GM23248 (cell line): Measurements from ENCODE around the gene PAK1. TPM values are rescaled to one million over a fixed set of nuclear protein-coding genes. Genes with fewer than 3 reads are reported as not detected.
A peak's percentile ranks its signal among the peaks of the same experiment; 100 is the strongest.
"Not testable (repeated sequence)": the region's sequence is repeated elsewhere in the genome, so short reads cannot be mapped to it uniquely, and the experiment has no call there.

Experiments
- DNase-seq: peaks from one replicate; pipeline ENCODE4 v3.0.0-alpha.2; 2015
- H2AFZ ChIP-seq: fragments of 200-600 bp; sonication (generic); 2 replicates; pipeline ENCODE4 v1.6.1; 2016; ENCODE audit warnings: antibody characterized with exemption
- H3F3A ChIP-seq: fragments of 200-600 bp; sonication (generic); 2 replicates; pipeline ENCODE4 v1.6.1; 2016; ENCODE audit warnings: mild to moderate bottlenecking, antibody characterized with exemption, mixed run types; ENCODE audit not compliant: insufficient read depth
- H3K27ac ChIP-seq: fragments of 200-600 bp; sonication (generic); 2 replicates; pipeline ENCODE4 v1.5.1; 2016; ENCODE audit warnings: mild to moderate bottlenecking
- H3K27me3 ChIP-seq: fragments of 200-600 bp; sonication (generic); replicated peaks from 2 replicates; pipeline ENCODE4 v1.6.1; 2016; ENCODE audit warnings: mild to moderate bottlenecking; ENCODE audit not compliant: insufficient read depth
- H3K36me3 ChIP-seq: fragments of 200-600 bp; sonication (generic); 2 replicates; pipeline ENCODE4 v1.6.1; 2016; ENCODE audit warnings: low read depth, mild to moderate bottlenecking
- H3K4me1 ChIP-seq: fragments of 200-600 bp; sonication (generic); 2 replicates; pipeline ENCODE4 v1.6.1; 2016; ENCODE audit warnings: mild to moderate bottlenecking; ENCODE audit not compliant: insufficient read depth
- H3K4me2 ChIP-seq: fragments of 200-600 bp; sonication (generic); one replicate; pipeline ENCODE4 v1.6.1; 2016; ENCODE audit warnings: mild to moderate bottlenecking; ENCODE audit not compliant: unreplicated experiment
- H3K4me3 ChIP-seq: fragments of 200-600 bp; sonication (generic); 2 replicates; pipeline ENCODE4 v1.5.1; 2016; ENCODE audit warnings: mild to moderate bottlenecking
- H3K79me2 ChIP-seq: fragments of 200-600 bp; sonication (generic); 2 replicates; pipeline ENCODE4 v1.6.1; 2016; ENCODE audit warnings: mild to moderate bottlenecking; ENCODE audit not compliant: insufficient read depth
- H3K9ac ChIP-seq: fragments of 200-600 bp; sonication (generic); 2 replicates; pipeline ENCODE4 v1.6.1; 2016; ENCODE audit warnings: mild to moderate bottlenecking
- H3K9me2 ChIP-seq: fragments of 200-600 bp; sonication (generic); 2 replicates; pipeline ENCODE4 v1.6.1; 2016; ENCODE audit warnings: mixed run types, mild to moderate bottlenecking, moderate library complexity; ENCODE audit not compliant: insufficient read depth
- H3K9me3 ChIP-seq: fragments of 200-600 bp; sonication (generic); one replicate; pipeline ENCODE4 v1.6.1; 2017; ENCODE audit warnings: low read depth
- H4K20me1 ChIP-seq: fragments of 200-600 bp; sonication (generic); 2 replicates; pipeline ENCODE4 v1.6.0; 2016; ENCODE audit not compliant: insufficient read depth
- EZH2 ChIP-seq: fragments of 200-600 bp; sonication (generic); IDR thresholded peaks from 2 replicates; pipeline ENCODE4 v1.6.1; 2018; ENCODE audit warnings: antibody characterized with exemption, mild to moderate bottlenecking; ENCODE audit not compliant: insufficient read depth, poor library complexity, severe bottlenecking
- EZH2phosphoT487 ChIP-seq: fragments of 200-600 bp; sonication (generic); IDR thresholded peaks from 2 replicates; pipeline ENCODE4 v1.6.1; 2018; ENCODE audit warnings: antibody characterized with exemption, moderate library complexity, mild to moderate bottlenecking, low read depth; ENCODE audit not compliant: insufficient read depth
- WGBS, 2 experiments: methylation state at CpG; one replicate each; pipeline ENCODE4 v1.1.6; 2015 to 2017; ENCODE audit warnings: low lambda C conversion rate in 2 of 2, low coverage in 1 of 2; ENCODE audit errors: missing lambda C conversion rate in 2 of 2; 5-methylcytosine and 5-hydroxymethylcytosine counted together
- in situ Hi-C: fragments of 300-500 bp; cut with MboI; formaldehyde crosslinking; loops from 2 replicates; pipeline ENCODE4 v1.15.0; 2020
- polyA plus RNA-seq: library from polyadenylated mRNA; unstranded; fragments of >200 nt; fragmentation: Nextera tagmentation; extraction: Ambion mirVana; gene quantifications from 2 replicates; pipeline ENCODE4 v1.2.1, GENCODE V29; 2016
- total RNA-seq: library from RNA; depleted of rRNA; stranded (reverse); fragments of >200 nt; shearing (Covaris generic); gene quantifications from 2 replicates; pipeline ENCODE4 v1.2.3, GENCODE V29; 2014

The PAK1 gene
- total and polyA plus RNA-seq, 2 experiments from 2014 or later = 20.3 to 23.8 TPM

- no peak overlapping the region for H3K9ac ChIP-seq
- no peaks in the 10 kb centered on the region for H3K79me2 ChIP-seq
- H2AFZ ChIP-seq = no peak overlapping the region
- H3K36me3 ChIP-seq = no peaks in the 10 kb centered on the region
- in situ Hi-C loops = no loop called here
- H3F3A ChIP-seq = no peaks in the 10 kb centered on the region
- no peak overlapping the region for H3K4me3 ChIP-seq
- TF ChIP-seq EZH2 = no peak
- no peak for TF ChIP-seq EZH2phosphoT487
- no peaks in the 10 kb centered on the region for H4K20me1 ChIP-seq
- peak; percentile 30 for DNase-seq
- no peaks in the 10 kb centered on the region for H3K9me3 ChIP-seq
- H3K27me3 ChIP-seq = peaks cover 4% of the 10 kb centered on the region; the same call in 1 of the 2 replicates
- no peaks in the 10 kb centered on the region for H3K9me2 ChIP-seq
- WGBS, 2 experiments = 47 to 62% methylated on average over 1 of the region's 1 CpG
- no peak overlapping the region for H3K4me2 ChIP-seq
- H3K27ac ChIP-seq = no peak overlapping the region
- H3K4me1 ChIP-seq = peaks cover 5% of the 10 kb centered on the region
These were observed 23.5 kb upstream of the PAK1 start for GRCh38 chr11:77497368-77497767.

GRCh38 chr11:77495526-77495925 is 21.6 kb upstream of the PAK1 start:
- H3K9ac ChIP-seq = no peak overlapping the region
- H2AFZ ChIP-seq = no peak overlapping the region
- no peaks in the 10 kb centered on the region for H3K79me2 ChIP-seq
- peaks cover 4% of the 10 kb centered on the region; the same call in 1 of the 2 replicates for H3K27me3 ChIP-seq
- H3K4me3 ChIP-seq = no peak overlapping the region
- no peak overlapping the region for H3K27ac ChIP-seq
- in situ Hi-C loops = no loop called here
- DNase-seq = no peak
- no peaks in the 10 kb centered on the region for H3F3A ChIP-seq
- no peaks in the 10 kb centered on the region for H3K4me1 ChIP-seq
- H3K9me2 ChIP-seq = no peaks in the 10 kb centered on the region
- H3K4me2 ChIP-seq = no peak overlapping the region
- no peak for TF ChIP-seq EZH2
- no peak for TF ChIP-seq EZH2phosphoT487
- H3K36me3 ChIP-seq = no peaks in the 10 kb centered on the region
- 43% methylated on average over 1 of the region's 1 CpG for WGBS, 2 experiments
- H4K20me1 ChIP-seq = no peaks in the 10 kb centered on the region
- no peaks in the 10 kb centered on the region for H3K9me3 ChIP-seq

- H3K79me2 ChIP-seq, H3K9me2 ChIP-seq, H3K4me1 ChIP-seq, H3K4me3 ChIP-seq, H3K27ac ChIP-seq, H2AFZ ChIP-seq, H3K9ac ChIP-seq, H4K20me1 ChIP-seq, in situ Hi-C loops, H3K4me2 ChIP-seq, DNase-seq, H3K36me3 ChIP-seq, H3K9me3 ChIP-seq, H3K27me3 ChIP-seq, H3F3A ChIP-seq: not testable (repeated sequence)
- WGBS, 2 experiments = 82 to 100% methylated on average over 3 to 22 of the region's 28 CpGs
These were observed 16.1 kb upstream of the PAK1 start for GRCh38 chr11:77490035-77490434.

- Histone ChIP-seq H3K9me2 (no peaks in the 10 kb centered on the region), H3K27me3 (peaks cover 6% of the 10 kb centered on the region; the same call in 1 of the 2 replicates), H3K79me2 (no peaks in the 10 kb centered on the region), H3K4me1 (no peaks in the 10 kb centered on the region), H2AFZ (no peak overlapping the region), H3K27ac (no peak overlapping the region), H3K4me2 (no peak overlapping the region), H3K9me3 (no peaks in the 10 kb centered on the region), H3K4me3 (no peak overlapping the region), H3K36me3 (no peaks in the 10 kb centered on the region), H3F3A (no peaks in the 10 kb centered on the region), H4K20me1 (no peaks in the 10 kb centered on the region), H3K9ac (no peak overlapping the region)
- in situ Hi-C loops = no loop called here
- WGBS, 2 experiments = 70 to 72% methylated on average over 2 of the region's 2 CpGs
- TF ChIP-seq EZH2phosphoT487 (no peak), EZH2 (no peak)
- no peak for DNase-seq
These were observed 13.9 kb upstream of the PAK1 start for GRCh38 chr11:77487790-77488189.

- H3K27ac ChIP-seq = no peak overlapping the region
- TF ChIP-seq EZH2 (no peak), EZH2phosphoT487 (no peak)
- H3K79me2 ChIP-seq = no peaks in the 10 kb centered on the region
- no peak overlapping the region for H3K4me3 ChIP-seq
- H3K27me3 ChIP-seq = peaks cover 8% of the 10 kb centered on the region
- no peak overlapping the region for H2AFZ ChIP-seq
- H3F3A ChIP-seq = no peaks in the 10 kb centered on the region
- no peak for DNase-seq
- no peaks in the 10 kb centered on the region for H3K9me3 ChIP-seq
- no peaks in the 10 kb centered on the region for H4K20me1 ChIP-seq
- H3K9me2 ChIP-seq = no peaks in the 10 kb centered on the region
- H3K36me3 ChIP-seq = no peaks in the 10 kb centered on the region
- no peak overlapping the region for H3K9ac ChIP-seq
- in situ Hi-C loops = no loop called here
- no peaks in the 10 kb centered on the region for H3K4me1 ChIP-seq
- WGBS, 2 experiments = 83 to 98% methylated on average over 2 of the region's 2 CpGs
- no peak overlapping the region for H3K4me2 ChIP-seq
These were observed 6.0 kb upstream of the PAK1 start for GRCh38 chr11:77479746-77480352.
